Cerebellar nuclear complex (tissue), 1 donor: ENCODE data around the gene PPIL3.
"Not testable (repeated sequence)": the region's sequence is repeated elsewhere in the genome, so short reads cannot be mapped to it uniquely, and the experiment has no call there.

Experiments
- DNase-seq, 2 experiments: peaks; one replicate each; lab custom pipeline; 2025; lab: John Stamatoyannopoulos, UW

The PPIL3 gene

GRCh38 chr2:200888704-200889625 lies at the start of gene PPIL3, which contains the start of gene NIF3L1:
PPIL3 (minus strand) TSS chr2:200889077; CDS start chr2:200887615, 1,462 bp downstream.
NIF3L1 (plus strand) TSS chr2:200889371; CDS start chr2:200891944, 2,573 bp downstream.
- peak; percentile 51 to 82 for DNase-seq

- no peak for DNase-seq
Observed at GRCh38 chr2:200930947-200931626, 42.2 kb upstream of the PPIL3 start.

GRCh38 chr2:200929334-200930249 lies 40.7 kb upstream of the PPIL3 start:
- DNase-seq, result no peak

- no peak for DNase-seq
Observed at GRCh38 chr2:200922439-200922838, 33.6 kb upstream of the PPIL3 start.

- DNase-seq, result no peak
Observed at GRCh38 chr2:200913654-200914053, 24.8 kb upstream of the PPIL3 start.

- no peak for DNase-seq
Observed at GRCh38 chr2:200909958-200910357, 21.1 kb upstream of the PPIL3 start.

- peak in 1 of 2 experiments; percentile 13 for DNase-seq
Observed at GRCh38 chr2:200905618-200906296, 16.9 kb upstream of the PPIL3 start.

- no peak for DNase-seq
Observed at GRCh38 chr2:200901459-200902072, 12.7 kb upstream of the PPIL3 start.

GRCh38 chr2:200899482-200899881 lies 10.6 kb upstream of the PPIL3 start:
- no peak for DNase-seq

GRCh38 chr2:200881715-200882249 lies 7.1 kb downstream of the PPIL3 start:
- DNase-seq, result not testable (repeated sequence)

GRCh38 chr2:200878289-200878880 lies 10.5 kb downstream of the PPIL3 start:
- DNase-seq, result no peak

GRCh38 chr2:200877443-200877842 lies 11.4 kb downstream of the PPIL3 start:
- DNase-seq, result no peak

- no peak for DNase-seq
Observed at GRCh38 chr2:200873560-200873959, 15.3 kb downstream of the PPIL3 start.

GRCh38 chr2:200871151-200871550 lies 17.7 kb downstream of the PPIL3 start:
- no peak for DNase-seq

- no peak for DNase-seq
Observed at GRCh38 chr2:200869014-200869413, 19.9 kb downstream of the PPIL3 start.

- DNase-seq, result peak; percentile 65 to 82
Observed at GRCh38 chr2:200864176-200865034, 24.5 kb downstream of the PPIL3 start, which contains the start of gene CLK1. CLK1 (minus strand) TSS chr2:200864658; CDS start chr2:200861862, 2,796 bp downstream.

GRCh38 chr2:200863782-200864175 lies 25.1 kb downstream of the PPIL3 start:
- DNase-seq, result no peak

- no peak for DNase-seq
Observed at GRCh38 chr2:200862532-200863000, 26.3 kb downstream of the PPIL3 start.

GRCh38 chr2:200861617-200862155 lies 27.2 kb downstream of the PPIL3 start:
- DNase-seq, result no peak
